GM23338 (cell line): ENCODE measurements around the gene LRRC27. TPM values are rescaled to one million over a fixed set of nuclear protein-coding genes. Genes with fewer than 3 reads are reported as not detected.

Experiments
- ATAC-seq: fragments of 200-7000 bp; cut with Tn5 transposase; 3 replicates; pipeline ENCODE4 v1.9.1; 2020
- DNase-seq: peaks from one replicate; pipeline ENCODE4 v3.0.0-alpha.2; 2015; ENCODE audit warnings: low spot score
- H2AFZ ChIP-seq: fragments of 200-600 bp; sonication (generic); 2 replicates; pipeline ENCODE4 v1.8.0; 2016; ENCODE audit warnings: antibody characterized with exemption, mild to moderate bottlenecking, moderate library complexity
- H3F3A ChIP-seq: fragments of 200-600 bp; sonication (generic); replicated peaks from 2 replicates; pipeline ENCODE4 v1.8.0; 2017; ENCODE audit warnings: antibody characterized with exemption, mixed run types, low read depth
- H3K27ac ChIP-seq: fragments of 200-600 bp; sonication (generic); 2 replicates; pipeline ENCODE4 v1.6.1; 2016; ENCODE audit warnings: low read depth
- H3K27me3 ChIP-seq: fragments of 200-600 bp; sonication (generic); 2 replicates; pipeline ENCODE4 v1.8.0; 2016; ENCODE audit warnings: mild to moderate bottlenecking, mixed run types, moderate library complexity; ENCODE audit not compliant: insufficient read depth
- H3K36me3 ChIP-seq: fragments of 200-600 bp; sonication (generic); 2 replicates; pipeline ENCODE4 v1.8.0; 2016; ENCODE audit warnings: mild to moderate bottlenecking; ENCODE audit not compliant: insufficient read depth
- H3K4me1 ChIP-seq: fragments of 200-600 bp; sonication (generic); 2 replicates; pipeline ENCODE4 v1.8.0; 2016; ENCODE audit warnings: mild to moderate bottlenecking, moderate library complexity; ENCODE audit not compliant: insufficient read depth
- H3K4me2 ChIP-seq: fragments of 200-600 bp; sonication (generic); 2 replicates; pipeline ENCODE4 v1.7.1; 2017; ENCODE audit warnings: mixed run types
- H3K4me3 ChIP-seq: fragments of 200-600 bp; sonication (generic); 2 replicates; pipeline ENCODE4 v1.6.1; 2016; ENCODE audit warnings: mixed run types
- H3K79me2 ChIP-seq: fragments of 200-600 bp; sonication (generic); replicated peaks from 2 replicates; pipeline ENCODE4 v1.8.0; 2017; ENCODE audit warnings: mild to moderate bottlenecking; ENCODE audit not compliant: insufficient read depth
- H3K9me2 ChIP-seq: fragments of 200-600 bp; sonication (generic); 2 replicates; pipeline ENCODE4 v1.8.0; 2017; ENCODE audit not compliant: insufficient read depth
- H4K20me1 ChIP-seq: fragments of 200-600 bp; sonication (generic); replicated peaks from 2 replicates; pipeline ENCODE4 v1.8.0; 2017; ENCODE audit warnings: mild to moderate bottlenecking; ENCODE audit not compliant: insufficient read depth
- H3K27ac Mint-ChIP-seq: 2 replicates; pipeline ENCODE4 v1.8.0; 2020; ENCODE audit warnings: inconsistent platforms, mild to moderate bottlenecking, moderate library complexity, mixed read lengths
- H3K27me3 Mint-ChIP-seq: 3 replicates; pipeline ENCODE4 v1.8.0; 2022; ENCODE audit warnings: low read depth, mild to moderate bottlenecking, moderate library complexity, mixed read lengths, inconsistent platforms; ENCODE audit not compliant: insufficient read depth, poor library complexity
- H3K36me3 Mint-ChIP-seq: 3 replicates; pipeline ENCODE4 v1.8.0; 2021; ENCODE audit warnings: low read depth, mild to moderate bottlenecking, inconsistent platforms, moderate library complexity, mixed read lengths
- H3K4me1 Mint-ChIP-seq: 3 replicates; pipeline ENCODE4 v1.8.0; 2020; ENCODE audit warnings: mild to moderate bottlenecking, inconsistent platforms, mixed read lengths
- H3K4me3 Mint-ChIP-seq: 3 replicates; pipeline ENCODE4 v1.8.0; 2021; ENCODE audit warnings: moderate library complexity, mild to moderate bottlenecking, inconsistent platforms, mixed read lengths
- H3K9me3 Mint-ChIP-seq: 3 replicates; pipeline ENCODE4 v1.8.0; 2020; ENCODE audit warnings: moderate library complexity, mild to moderate bottlenecking, inconsistent platforms, mixed read lengths
- ETS1 ChIP-seq: IDR thresholded peaks from 2 replicates; pipeline ENCODE4 v1.6.1; 2016; ENCODE audit warnings: antibody characterized with exemption
- EZH2phosphoT487 ChIP-seq: fragments of 200-600 bp; sonication (generic); IDR thresholded peaks from one replicate; pipeline ENCODE4 v1.8.1; 2018; ENCODE audit warnings: antibody characterized with exemption; ENCODE audit not compliant: unreplicated experiment
- JUNB ChIP-seq: IDR thresholded peaks from one replicate; pipeline ENCODE4 v1.6.1; 2016; ENCODE audit warnings: antibody characterized with exemption; ENCODE audit not compliant: unreplicated experiment
- REST ChIP-seq: IDR thresholded peaks from one replicate; pipeline ENCODE4 v1.6.1; 2018; ENCODE audit warnings: antibody characterized with exemption; ENCODE audit not compliant: unreplicated experiment
- ZNF114 ChIP-seq: fragments of 250-450 bp; sonication (Bioruptor Pico); IDR thresholded peaks from 2 replicates; pipeline ENCODE4 v1.5.0; 2020; ENCODE audit warnings: mild to moderate bottlenecking, moderate library complexity
- polyA plus RNA-seq: library from polyadenylated mRNA; unstranded; fragments of >200 nt; fragmentation: Nextera tagmentation; extraction: Ambion mirVana; gene quantifications from 2 replicates; pipeline ENCODE4 v1.2.1, GENCODE V29; 2016
- total RNA-seq: library from RNA; depleted of rRNA; stranded (reverse); fragments of >200 nt; shearing (Covaris generic); gene quantifications from 2 replicates; pipeline ENCODE4 v1.2.3, GENCODE V29; 2014
- TF ChIP-seq, protein P1 (sequence below): fragments of 250-450 bp; sonication (Bioruptor Pico); IDR thresholded peaks from 2 replicates; pipeline ENCODE4 v1.5.0; 2020; ENCODE audit warnings: mild to moderate bottlenecking, moderate library complexity
- TF ChIP-seq, protein P2 (sequence below), 2 experiments: fragments of 200-600 bp in 1 of 2; sonication (generic) in 1 of 2; conservative IDR thresholded peaks; 2 replicates each; pipeline versions ENCODE4 v1.5.1 to v1.6.1; 2016 to 2017; ENCODE audit warnings: antibody characterized with exemption in 2 of 2, low read depth in 2 of 2, mild to moderate bottlenecking in 2 of 2, moderate library complexity in 1 of 2

The LRRC27 gene
- total and polyA plus RNA-seq, 2 experiments from 2014 or later, result 2.9 to 3.5 TPM

- H3K4me3 Mint-ChIP-seq, result no peak overlapping the region
- peaks cover 14% of the 10 kb centered on the region for H3K27me3 Mint-ChIP-seq
- Histone ChIP-seq H3F3A (no peaks in the 10 kb centered on the region), H3K36me3 (no peaks in the 10 kb centered on the region), H3K27me3 (no peaks in the 10 kb centered on the region), H3K4me1 (no peaks in the 10 kb centered on the region), H3K27ac (no peak overlapping the region), H3K79me2 (no peaks in the 10 kb centered on the region), H3K4me2 (no peak overlapping the region), H3K9me2 (no peaks in the 10 kb centered on the region), H4K20me1 (no peaks in the 10 kb centered on the region), H3K4me3 (no peak overlapping the region), H2AFZ (no peak overlapping the region)
- H3K27ac Mint-ChIP-seq, result no peak overlapping the region
- H3K9me3 Mint-ChIP-seq, result no peaks in the 10 kb centered on the region
- no peaks in the 10 kb centered on the region; the same call in 2 of the 3 replicates for H3K36me3 Mint-ChIP-seq
- H3K4me1 Mint-ChIP-seq, result peaks cover 11% of the 10 kb centered on the region
- DNase-seq (no peak), ATAC-seq (no peak)
- no peak for TF ChIP-seq REST
These were observed 40.2 kb upstream of the LRRC27 start for GRCh38 chr10:132291826-132292225.

- H4K20me1 ChIP-seq, result no peaks in the 10 kb centered on the region
- H3K79me2 ChIP-seq, result no peaks in the 10 kb centered on the region
- H3K4me1 Mint-ChIP-seq, result peaks cover 14% of the 10 kb centered on the region
- H3K4me3 Mint-ChIP-seq, result no peak overlapping the region
- H3K27me3 Mint-ChIP-seq, result peaks cover 14% of the 10 kb centered on the region
- H3K36me3 Mint-ChIP-seq, result no peaks in the 10 kb centered on the region; the same call in 2 of the 3 replicates
- no peak overlapping the region for H3K4me3 ChIP-seq
- H3F3A ChIP-seq, result no peaks in the 10 kb centered on the region
- H3K27ac Mint-ChIP-seq, result no peak overlapping the region
- H3K9me2 ChIP-seq, result no peaks in the 10 kb centered on the region
- H3K4me2 ChIP-seq, result no peak overlapping the region
- no peaks in the 10 kb centered on the region for H3K36me3 ChIP-seq
- no peaks in the 10 kb centered on the region for H3K27me3 ChIP-seq
- H2AFZ ChIP-seq, result no peak overlapping the region
- DNase-seq (no peak), ATAC-seq (no peak)
- H3K27ac ChIP-seq, result no peak overlapping the region
- no peaks in the 10 kb centered on the region for H3K4me1 ChIP-seq
- H3K9me3 Mint-ChIP-seq, result no peaks in the 10 kb centered on the region
- TF ChIP-seq JUNB (no peak), EZH2phosphoT487 (no peak), ETS1 (no peak), ZNF114 (CRISPR knock-in tag) (no peak)
- TF ChIP-seq, protein P1, sequence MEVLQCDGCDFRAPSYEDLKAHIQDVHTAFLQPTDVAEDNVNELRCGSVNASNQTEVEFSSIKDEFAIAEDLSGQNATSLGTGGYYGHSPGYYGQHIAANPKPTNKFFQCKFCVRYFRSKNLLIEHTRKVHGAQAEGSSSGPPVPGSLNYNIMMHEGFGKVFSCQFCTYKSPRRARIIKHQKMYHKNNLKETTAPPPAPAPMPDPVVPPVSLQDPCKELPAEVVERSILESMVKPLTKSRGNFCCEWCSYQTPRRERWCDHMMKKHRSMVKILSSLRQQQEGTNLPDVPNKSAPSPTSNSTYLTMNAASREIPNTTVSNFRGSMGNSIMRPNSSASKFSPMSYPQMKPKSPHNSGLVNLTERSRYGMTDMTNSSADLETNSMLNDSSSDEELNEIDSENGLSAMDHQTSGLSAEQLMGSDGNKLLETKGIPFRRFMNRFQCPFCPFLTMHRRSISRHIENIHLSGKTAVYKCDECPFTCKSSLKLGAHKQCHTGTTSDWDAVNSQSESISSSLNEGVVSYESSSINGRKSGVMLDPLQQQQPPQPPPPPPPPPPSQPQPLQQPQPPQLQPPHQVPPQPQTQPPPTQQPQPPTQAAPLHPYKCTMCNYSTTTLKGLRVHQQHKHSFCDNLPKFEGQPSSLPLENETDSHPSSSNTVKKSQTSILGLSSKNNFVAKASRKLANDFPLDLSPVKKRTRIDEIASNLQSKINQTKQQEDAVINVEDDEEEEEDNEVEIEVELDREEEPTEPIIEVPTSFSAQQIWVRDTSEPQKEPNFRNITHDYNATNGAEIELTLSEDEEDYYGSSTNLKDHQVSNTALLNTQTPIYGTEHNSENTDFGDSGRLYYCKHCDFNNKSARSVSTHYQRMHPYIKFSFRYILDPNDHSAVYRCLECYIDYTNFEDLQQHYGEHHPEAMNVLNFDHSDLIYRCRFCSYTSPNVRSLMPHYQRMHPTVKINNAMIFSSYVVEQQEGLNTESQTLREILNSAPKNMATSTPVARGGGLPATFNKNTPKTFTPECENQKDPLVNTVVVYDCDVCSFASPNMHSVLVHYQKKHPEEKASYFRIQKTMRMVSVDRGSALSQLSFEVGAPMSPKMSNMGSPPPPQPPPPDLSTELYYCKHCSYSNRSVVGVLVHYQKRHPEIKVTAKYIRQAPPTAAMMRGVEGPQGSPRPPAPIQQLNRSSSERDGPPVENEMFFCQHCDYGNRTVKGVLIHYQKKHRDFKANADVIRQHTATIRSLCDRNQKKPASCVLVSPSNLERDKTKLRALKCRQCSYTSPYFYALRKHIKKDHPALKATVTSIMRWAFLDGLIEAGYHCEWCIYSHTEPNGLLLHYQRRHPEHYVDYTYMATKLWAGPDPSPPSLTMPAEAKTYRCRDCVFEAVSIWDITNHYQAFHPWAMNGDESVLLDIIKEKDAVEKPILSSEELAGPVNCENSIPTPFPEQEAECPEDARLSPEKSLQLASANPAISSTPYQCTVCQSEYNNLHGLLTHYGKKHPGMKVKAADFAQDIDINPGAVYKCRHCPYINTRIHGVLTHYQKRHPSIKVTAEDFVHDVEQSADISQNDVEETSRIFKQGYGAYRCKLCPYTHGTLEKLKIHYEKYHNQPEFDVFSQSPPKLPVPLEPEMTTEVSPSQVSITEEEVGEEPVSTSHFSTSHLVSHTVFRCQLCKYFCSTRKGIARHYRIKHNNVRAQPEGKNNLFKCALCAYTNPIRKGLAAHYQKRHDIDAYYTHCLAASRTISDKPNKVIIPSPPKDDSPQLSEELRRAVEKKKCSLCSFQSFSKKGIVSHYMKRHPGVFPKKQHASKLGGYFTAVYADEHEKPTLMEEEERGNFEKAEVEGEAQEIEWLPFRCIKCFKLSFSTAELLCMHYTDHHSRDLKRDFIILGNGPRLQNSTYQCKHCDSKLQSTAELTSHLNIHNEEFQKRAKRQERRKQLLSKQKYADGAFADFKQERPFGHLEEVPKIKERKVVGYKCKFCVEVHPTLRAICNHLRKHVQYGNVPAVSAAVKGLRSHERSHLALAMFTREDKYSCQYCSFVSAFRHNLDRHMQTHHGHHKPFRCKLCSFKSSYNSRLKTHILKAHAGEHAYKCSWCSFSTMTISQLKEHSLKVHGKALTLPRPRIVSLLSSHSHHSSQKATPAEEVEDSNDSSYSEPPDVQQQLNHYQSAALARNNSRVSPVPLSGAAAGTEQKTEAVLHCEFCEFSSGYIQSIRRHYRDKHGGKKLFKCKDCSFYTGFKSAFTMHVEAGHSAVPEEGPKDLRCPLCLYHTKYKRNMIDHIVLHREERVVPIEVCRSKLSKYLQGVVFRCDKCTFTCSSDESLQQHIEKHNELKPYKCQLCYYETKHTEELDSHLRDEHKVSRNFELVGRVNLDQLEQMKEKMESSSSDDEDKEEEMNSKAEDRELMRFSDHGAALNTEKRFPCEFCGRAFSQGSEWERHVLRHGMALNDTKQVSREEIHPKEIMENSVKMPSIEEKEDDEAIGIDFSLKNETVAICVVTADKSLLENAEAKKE (CRISPR knock-in tag), result no peak
- TF ChIP-seq, protein P2, sequence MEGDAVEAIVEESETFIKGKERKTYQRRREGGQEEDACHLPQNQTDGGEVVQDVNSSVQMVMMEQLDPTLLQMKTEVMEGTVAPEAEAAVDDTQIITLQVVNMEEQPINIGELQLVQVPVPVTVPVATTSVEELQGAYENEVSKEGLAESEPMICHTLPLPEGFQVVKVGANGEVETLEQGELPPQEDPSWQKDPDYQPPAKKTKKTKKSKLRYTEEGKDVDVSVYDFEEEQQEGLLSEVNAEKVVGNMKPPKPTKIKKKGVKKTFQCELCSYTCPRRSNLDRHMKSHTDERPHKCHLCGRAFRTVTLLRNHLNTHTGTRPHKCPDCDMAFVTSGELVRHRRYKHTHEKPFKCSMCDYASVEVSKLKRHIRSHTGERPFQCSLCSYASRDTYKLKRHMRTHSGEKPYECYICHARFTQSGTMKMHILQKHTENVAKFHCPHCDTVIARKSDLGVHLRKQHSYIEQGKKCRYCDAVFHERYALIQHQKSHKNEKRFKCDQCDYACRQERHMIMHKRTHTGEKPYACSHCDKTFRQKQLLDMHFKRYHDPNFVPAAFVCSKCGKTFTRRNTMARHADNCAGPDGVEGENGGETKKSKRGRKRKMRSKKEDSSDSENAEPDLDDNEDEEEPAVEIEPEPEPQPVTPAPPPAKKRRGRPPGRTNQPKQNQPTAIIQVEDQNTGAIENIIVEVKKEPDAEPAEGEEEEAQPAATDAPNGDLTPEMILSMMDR (conservative IDR thresholded peaks at IDR 0.05; ENCODE audit: low read depth in 2 of 2), result no peak
These were observed 39.4 kb upstream of the LRRC27 start for GRCh38 chr10:132292287-132293200.
